Fibroblast of the aortic adventitia (primary cell): ENCODE data around the gene ZSCAN31. TPM values are rescaled to one million over a fixed set of nuclear protein-coding genes. Genes with fewer than 3 reads are reported as not detected.
"Not testable (repeated sequence)": the region's sequence is repeated elsewhere in the genome, so short reads cannot be mapped to it uniquely, and the experiment has no call there.

Experiments used
- DNase-seq: peaks from one replicate; pipeline ENCODE4 v3.0.0-alpha.2; 2010; ENCODE audit warnings: low read depth
- H3K4me3 ChIP-seq: 2 replicates; pipeline ENCODE4 v1.5.1; 2011; ENCODE audit warnings: low read depth, mild to moderate bottlenecking, control low read depth, low read length, moderate library complexity
- CTCF ChIP-seq: IDR thresholded peaks from 2 replicates; pipeline ENCODE4 v1.5.1; 2011; ENCODE audit warnings: mild to moderate bottlenecking, low read length, control low read depth, inconsistent platforms; ENCODE audit not compliant: insufficient read depth
- total RNA-seq: library from RNA; depleted of rRNA; stranded (reverse); fragments of >200 nt; gene quantifications from 2 replicates; pipeline ENCODE4 v1.2.3, GENCODE V29; 2012; ENCODE audit warnings: low replicate concordance

ZSCAN31 gene
- total RNA-seq, 1 donor = 13.9 TPM

GRCh38 chr6:28373925-28374324 is 38.0 kb upstream of the ZSCAN31 start:
- H3K4me3 ChIP-seq = no peak overlapping the region
- TF ChIP-seq CTCF = no peak

GRCh38 chr6:28371706-28372451 is 35.9 kb upstream of the ZSCAN31 start:
- TF ChIP-seq CTCF = no peak
- no peak overlapping the region for H3K4me3 ChIP-seq
- DNase-seq = no peak

More at GRCh38 chr6:28373925-28374324, 38.0 kb upstream of the ZSCAN31 start:
- DNase-seq = no peak

- no peak for DNase-seq
- TF ChIP-seq CTCF = no peak
- H3K4me3 ChIP-seq = no peak overlapping the region
These were observed 35.3 kb upstream of the ZSCAN31 start for GRCh38 chr6:28371280-28371679.

GRCh38 chr6:28370440-28370839 is 34.5 kb upstream of the ZSCAN31 start:
- no peak for TF ChIP-seq CTCF
- DNase-seq = no peak
- H3K4me3 ChIP-seq = no peak overlapping the region

- no peak for TF ChIP-seq CTCF
- no peak overlapping the region for H3K4me3 ChIP-seq
- no peak for DNase-seq
These were observed 33.5 kb upstream of the ZSCAN31 start for GRCh38 chr6:28369463-28369862.

- H3K4me3 ChIP-seq = no peak overlapping the region
- no peak for DNase-seq
- no peak for TF ChIP-seq CTCF
These were observed 32.6 kb upstream of the ZSCAN31 start for GRCh38 chr6:28368522-28368921.

GRCh38 chr6:28365590-28365989 is 29.6 kb upstream of the ZSCAN31 start:
- not testable (repeated sequence) for DNase-seq, H3K4me3 ChIP-seq
